Subcutaneous preadipocyte (primary cell): Measurements from ENCODE around the gene NDST1. TPM values are rescaled to one million over a fixed set of nuclear protein-coding genes. Genes with fewer than 3 reads are reported as not detected.

ENCODE experiments used
- total RNA-seq: library from RNA; depleted of rRNA; stranded (reverse); fragments of >200 nt; gene quantifications from 2 replicates; pipeline ENCODE4 v1.2.3, GENCODE V29; 2012

The NDST1 gene
- 38.9 and 45.4 TPM in 2 replicates for total RNA-seq

GRCh38 chr5:150507474-150508276 is at the start of gene NDST1:
Gene NDST1 (plus strand): TSS chr5:150508131. CDS start chr5:150521255, 13,124 bp downstream.

Other genes with a start within 250 kb of the NDST1 start
- 0.20 and 0.73 TPM in 2 replicates for gene CAMK2A, start 218.4 kb upstream of the NDST1 start, total RNA-seq
- 2.0 and 2.2 TPM in 2 replicates for gene ARSI, start 205.2 kb upstream of the NDST1 start, total RNA-seq
- 20.2 and 34.0 TPM in 2 replicates for gene TCOF1, start 150.4 kb upstream of the NDST1 start, total RNA-seq
- 0.37 and 0.98 TPM in 2 replicates for gene CD74, start 95.2 kb upstream of the NDST1 start, total RNA-seq
- gene RPS14, start 58.4 kb upstream of the NDST1 start, total RNA-seq: 1,816 and 6,180 TPM in 2 replicates
- 0.98 and 1.5 TPM in 2 replicates for gene SYNPO, start 132.5 kb downstream of the NDST1 start, total RNA-seq
- 0.39 TPM in 1 of 2 replicates, not detected in the other for gene MYOZ3, start 153.1 kb downstream of the NDST1 start, total RNA-seq
- gene RBM22, start 192.9 kb downstream of the NDST1 start, total RNA-seq: 21.7 and 29.9 TPM in 2 replicates